Gastrocnemius medialis (tissue), 4 donors: ENCODE measurements around the gene ASMTL. TPM values are rescaled to one million over a fixed set of nuclear protein-coding genes. Genes with fewer than 3 reads are reported as not detected.

Source experiments
- ATAC-seq, 2 donors: fragments of 150-250 bp; one replicate each; pipeline ENCODE4 v1.9.1; 2016
- DNase-seq, 2 donors: peaks; one replicate each; pipeline ENCODE4 v3.0.0-alpha.2; 2019
- H3K27ac ChIP-seq, 4 donors: fragments of 200-600 bp; sonication (generic); 1 replicate in 1 of 4; 2 replicates in 3 of 4; pipeline ENCODE4 v1.5.1; 2016 to 2018; ENCODE audit warnings: mild to moderate bottlenecking in 2 of 4, moderate library complexity in 1 of 4
- H3K27me3 ChIP-seq, 3 donors: fragments of 200-600 bp; sonication (generic) in 2 of 3; 1 replicate in 1 of 3; 2 replicates in 2 of 3; pipeline versions ENCODE4 v1.5.1 to v1.6.0; 2016 to 2019; ENCODE audit warnings: mild to moderate bottlenecking in 1 of 3, moderate library complexity in 1 of 3
- H3K36me3 ChIP-seq, 2 donors: fragments of 200-600 bp; sonication (generic) in 1 of 2; one replicate each; pipeline ENCODE4 v1.5.1; 2017 to 2018
- H3K4me1 ChIP-seq, 2 donors: fragments of 200-600 bp; sonication (generic) in 1 of 2; one replicate each; pipeline ENCODE4 v1.5.1; 2016 to 2017; ENCODE audit warnings: mild to moderate bottlenecking in 2 of 2
- H3K4me3 ChIP-seq, 4 donors: fragments of 200-600 bp; sonication (generic) in 3 of 4; 1 replicate in 1 of 4; 2 replicates in 3 of 4; pipeline ENCODE4 v1.5.1; 2016 to 2019; ENCODE audit warnings: mild to moderate bottlenecking in 2 of 4
- H3K9me3 ChIP-seq, 3 donors: fragments of 200-600 bp; sonication (generic) in 2 of 3; 1 replicate in 1 of 3; 2 replicates in 2 of 3; pipeline ENCODE4 v1.5.1; 2016 to 2019
- CTCF ChIP-seq, 5 experiments: fragments of 450-650 bp in 3 of 5; fragments of 200-600 bp in 2 of 5; sonication (generic) in 2 of 5; IDR thresholded peaks in 4 of 5; conservative IDR thresholded peaks in 1 of 5; 1 replicate in 4 of 5; 2 replicates in 1 of 5; pipeline ENCODE4 v1.5.1; 2016 to 2019; ENCODE audit warnings: antibody characterized with exemption in 5 of 5, mild to moderate bottlenecking in 3 of 5, moderate library complexity in 3 of 5
- POLR2A ChIP-seq, 2 donors: fragments of 450-650 bp; IDR thresholded peaks; one replicate each; pipeline ENCODE4 v1.6.1; 2017; ENCODE audit warnings: antibody characterized with exemption in 2 of 2, mild to moderate bottlenecking in 2 of 2, moderate library complexity in 2 of 2
- in situ Hi-C, 4 donors: fragments of 200-750 bp; cut with MboI; loops; one replicate each; pipeline versions ENCODE4 v1.15.0 to v1.8.0; 2017; ENCODE audit warnings: low sequenced_read_pairs in 4 of 4
- intact Hi-C: fragments of 100-400 bp; cut with DNase I; formaldehyde crosslinking; loops from one replicate; pipeline ENCODE4 v1.15.1; 2023; ENCODE audit warnings: low total_unique reads
- total RNA-seq, 4 donors: library from RNA; depleted of rRNA; stranded (reverse); fragments of >200 nt; gene quantifications; one replicate each; pipeline versions ENCODE4 v1.1.0 to v1.2.3, GENCODE V29; 2016

ASMTL gene
- total RNA-seq, 4 donors from 2014 or later: 13.6 to 19.5 (median 13.9) TPM

- in situ Hi-C loops (no loop called here), intact Hi-C loops (no loop called here)
- H3K4me3 ChIP-seq: no peak overlapping the region
These were observed 43.4 kb upstream of the ASMTL start for GRCh38 chrX:1496076-1496475.

GRCh38 chrX:1493877-1494510, 41.3 kb upstream of the ASMTL start:
- DNase-seq: no peak
- peak overlapping the region in 3 of 4 donors; percentile 34 to 56 (median 43) for H3K27ac ChIP-seq
- H3K36me3 ChIP-seq: no peaks in the 10 kb centered on the region
- no peaks in the 10 kb centered on the region for H3K9me3 ChIP-seq
- no peak for ATAC-seq
- no peaks in the 10 kb centered on the region for H3K27me3 ChIP-seq
- H3K4me3 ChIP-seq: peak overlapping the region in 1 of 4 donors; percentile 11
- in situ Hi-C loops: no loop called here
- intact Hi-C loops: no loop called here
- TF ChIP-seq POLR2A (IDR thresholded peaks at IDR 0.05): no peak
- TF ChIP-seq CTCF (IDR thresholded peaks at IDR 0.05 in 4 of 5, conservative IDR thresholded peaks at IDR 0.05 in 1 of 5): no peak
- H3K4me1 ChIP-seq: no peaks in the 10 kb centered on the region

More at GRCh38 chrX:1496076-1496475, 43.4 kb upstream of the ASMTL start:
- DNase-seq (no peak), ATAC-seq (no peak)
- H3K4me1 ChIP-seq: no peaks in the 10 kb centered on the region
- H3K27ac ChIP-seq: no peak overlapping the region
- H3K27me3 ChIP-seq: no peaks in the 10 kb centered on the region
- no peaks in the 10 kb centered on the region for H3K36me3 ChIP-seq
- no peak for TF ChIP-seq CTCF (IDR thresholded peaks at IDR 0.05 in 4 of 5, conservative IDR thresholded peaks at IDR 0.05 in 1 of 5)
- TF ChIP-seq POLR2A (IDR thresholded peaks at IDR 0.05): no peak
- no peaks in the 10 kb centered on the region for H3K9me3 ChIP-seq

- Histone ChIP-seq H3K27ac (peak overlapping the region in 2 of 4 donors; percentile 43 to 56), H3K4me3 (peak overlapping the region in 1 of 4 donors; percentile 11)
- intact Hi-C loops: no loop called here
These were observed 40.7 kb upstream of the ASMTL start for GRCh38 chrX:1493412-1493811.

GRCh38 chrX:1492421-1493012, 39.8 kb upstream of the ASMTL start:
- ATAC-seq (no peak), DNase-seq (no peak)
- no peak overlapping the region for H3K4me3 ChIP-seq
- H3K4me1 ChIP-seq: peaks cover 0 to under 1% of the 10 kb centered on the region in 2 donors
- no peaks in the 10 kb centered on the region for H3K36me3 ChIP-seq
- no peaks in the 10 kb centered on the region for H3K27me3 ChIP-seq
- no peak for TF ChIP-seq CTCF (IDR thresholded peaks at IDR 0.05 in 4 of 5, conservative IDR thresholded peaks at IDR 0.05 in 1 of 5)
- TF ChIP-seq POLR2A (IDR thresholded peaks at IDR 0.05): no peak
- intact Hi-C loops (no loop called here), in situ Hi-C loops (no loop called here)
- no peaks in the 10 kb centered on the region for H3K9me3 ChIP-seq
- H3K27ac ChIP-seq: peak overlapping the region in 1 of 4 donors; percentile 14

More at GRCh38 chrX:1493412-1493811, 40.7 kb upstream of the ASMTL start:
- no peak for TF ChIP-seq POLR2A (IDR thresholded peaks at IDR 0.05)
- no peak for TF ChIP-seq CTCF (IDR thresholded peaks at IDR 0.05 in 4 of 5, conservative IDR thresholded peaks at IDR 0.05 in 1 of 5)
- DNase-seq (no peak), ATAC-seq (no peak)
- in situ Hi-C loops: no loop called here
- H3K4me1 ChIP-seq: no peaks in the 10 kb centered on the region
- H3K27me3 ChIP-seq: no peaks in the 10 kb centered on the region
- no peaks in the 10 kb centered on the region for H3K9me3 ChIP-seq
- H3K36me3 ChIP-seq: no peaks in the 10 kb centered on the region
